Measurements from ENCODE around the gene NRL. TPM values are rescaled to one million over a fixed set of nuclear protein-coding genes. Genes with fewer than 3 reads are reported as not detected.

The NRL gene
- total RNA-seq, 6 donors from 2014 or later = 2.6 to 9.8 (median 4.4) TPM

- Histone ChIP-seq H3K27me3 (no peaks in the 10 kb centered on the region), H3K9me3 (no peaks in the 10 kb centered on the region), H3K36me3 (no peaks in the 10 kb centered on the region), H3K4me3 (no peak overlapping the region), H3K27ac (no peak overlapping the region), H3K4me1 (peaks cover 0 to 4% (median 2%) of the 10 kb centered on the region in 4 donors)
- 80 to 86% methylated on average over 16 to 26 of the region's 26 CpGs for WGBS, 2 donors
- DNase-seq (no peak), ATAC-seq (ENCODE audit: low FRiP score in 2 of 2) (no peak)
- TF ChIP-seq EP300 (IDR thresholded peaks at IDR 0.05) = no peak
- no peak for TF ChIP-seq CTCF (IDR thresholded peaks at IDR 0.05)
- TF ChIP-seq POLR2A (IDR thresholded peaks at IDR 0.05) = no peak
- TF ChIP-seq POLR2AphosphoS5 (IDR thresholded peaks at IDR 0.05) = no peak
Observed at GRCh38 chr14:24072881-24073877, 41.6 kb downstream of the NRL start.

GRCh38 chr14:24072436-24072835, 42.3 kb downstream of the NRL start:
- DNase-seq = no peak
- 36 to 57% methylated on average over 6 to 7 of the region's 7 CpGs for WGBS, 2 donors
- no peak overlapping the region for H3K27ac ChIP-seq
- H3K4me1 ChIP-seq = peaks cover 0 to 4% (median 2%) of the 10 kb centered on the region in 4 donors
- no peaks in the 10 kb centered on the region for H3K27me3 ChIP-seq
- no peaks in the 10 kb centered on the region for H3K36me3 ChIP-seq
- no peak for ATAC-seq (ENCODE audit: low FRiP score in 2 of 2)
- H3K4me3 ChIP-seq = no peak overlapping the region
- no peak for TF ChIP-seq POLR2AphosphoS5 (IDR thresholded peaks at IDR 0.05)
- no peak for TF ChIP-seq EP300 (IDR thresholded peaks at IDR 0.05)
- TF ChIP-seq CTCF (IDR thresholded peaks at IDR 0.05) = no peak
- no peak for TF ChIP-seq POLR2A (IDR thresholded peaks at IDR 0.05)
- H3K9me3 ChIP-seq = no peaks in the 10 kb centered on the region

GRCh38 chr14:24071836-24072430, 42.8 kb downstream of the NRL start:
- no peaks in the 10 kb centered on the region for H3K9me3 ChIP-seq
- peaks cover 0 to 4% (median 2%) of the 10 kb centered on the region in 4 donors for H3K4me1 ChIP-seq
- DNase-seq (no peak), ATAC-seq (ENCODE audit: low FRiP score in 2 of 2) (no peak)
- no peak overlapping the region for H3K4me3 ChIP-seq
- H3K36me3 ChIP-seq = no peaks in the 10 kb centered on the region
- H3K27ac ChIP-seq = no peak overlapping the region
- TF ChIP-seq POLR2AphosphoS5 (IDR thresholded peaks at IDR 0.05) = no peak
- no peak for TF ChIP-seq CTCF (IDR thresholded peaks at IDR 0.05)
- TF ChIP-seq EP300 (IDR thresholded peaks at IDR 0.05) = no peak
- no peak for TF ChIP-seq POLR2A (IDR thresholded peaks at IDR 0.05)
- WGBS, 2 donors = 44 to 64% methylated on average over 4 to 12 of the region's 12 CpGs
- H3K27me3 ChIP-seq = no peaks in the 10 kb centered on the region

- Histone ChIP-seq H3K4me1 (peaks cover 0 to 4% (median 2%) of the 10 kb centered on the region in 4 donors), H3K27me3 (no peaks in the 10 kb centered on the region), H3K4me3 (no peak within 1 kb of the TSS), H3K9me3 (no peaks in the 10 kb centered on the region), H3K27ac (no peak within 1 kb of the TSS), H3K36me3 (no peaks in the 10 kb centered on the region)
- 58 to 62% methylated on average over 10 to 18 of the region's 19 CpGs for WGBS, 2 donors
- no peak for DNase-seq
- ATAC-seq (ENCODE audit: low FRiP score in 2 of 2) = no peak
- TF ChIP-seq EP300 (IDR thresholded peaks at IDR 0.05) (no peak), POLR2AphosphoS5 (IDR thresholded peaks at IDR 0.05) (no peak), POLR2A (IDR thresholded peaks at IDR 0.05) (no peak), CTCF (IDR thresholded peaks at IDR 0.05) (no peak)
Observed at GRCh38 chr14:24071144-24071697, 43.5 kb downstream of the NRL start, which contains the start of gene CPNE6. Gene CPNE6, plus strand, starts transcription at chr14:24071562. Its CDS starts 1,375 bp downstream, at chr14:24072937.
